Endothelial cell of umbilical vein (primary cell): ENCODE data around the gene SCFD1.

Source experiments
- CTCF ChIP-seq, 2 donors: IDR thresholded peaks; 1 replicate in 1 of 2; 2 replicates in 1 of 2; pipeline ENCODE4 v1.5.1; 2011; ENCODE audit warnings: low read length in 2 of 2, mild to moderate bottlenecking in 2 of 2, moderate library complexity in 2 of 2, control low read depth in 1 of 2, inconsistent platforms in 1 of 2, low read depth in 1 of 2; ENCODE audit not compliant: insufficient read depth in 1 of 2; ENCODE audit errors: extremely low read depth in 1 of 2
- EZH2 ChIP-seq: IDR thresholded peaks from 2 replicates; pipeline ENCODE4 v1.6.1; 2012; ENCODE audit warnings: borderline replicate concordance, low read depth, mild to moderate bottlenecking, moderate library complexity, low read length, inconsistent platforms; ENCODE audit not compliant: severe bottlenecking
- FOS ChIP-seq: IDR thresholded peaks from 2 replicates; pipeline ENCODE4 v1.6.1; 2011; ENCODE audit warnings: mild to moderate bottlenecking, low read length, moderate library complexity, borderline replicate concordance; ENCODE audit not compliant: insufficient read depth
- MYC ChIP-seq: IDR thresholded peaks from one replicate; pipeline ENCODE4 v1.6.1; 2011; ENCODE audit warnings: mild to moderate bottlenecking, low read depth, low read length
- POLR2A ChIP-seq: IDR thresholded peaks from 2 replicates; pipeline ENCODE4 v1.6.1; 2012; ENCODE audit warnings: low read depth, mild to moderate bottlenecking, control low read depth, low read length
- POLR2AphosphoS5 ChIP-seq: IDR thresholded peaks from 2 replicates; pipeline ENCODE4 v1.6.1; 2012; ENCODE audit warnings: low read depth, mild to moderate bottlenecking, control low read depth, low read length, moderate library complexity; ENCODE audit not compliant: insufficient read depth
- TF ChIP-seq, protein P1 (sequence below): IDR thresholded peaks from 2 replicates; pipeline ENCODE4 v1.6.1; 2011; ENCODE audit not compliant: insufficient read depth, insufficient read length

DNA sequence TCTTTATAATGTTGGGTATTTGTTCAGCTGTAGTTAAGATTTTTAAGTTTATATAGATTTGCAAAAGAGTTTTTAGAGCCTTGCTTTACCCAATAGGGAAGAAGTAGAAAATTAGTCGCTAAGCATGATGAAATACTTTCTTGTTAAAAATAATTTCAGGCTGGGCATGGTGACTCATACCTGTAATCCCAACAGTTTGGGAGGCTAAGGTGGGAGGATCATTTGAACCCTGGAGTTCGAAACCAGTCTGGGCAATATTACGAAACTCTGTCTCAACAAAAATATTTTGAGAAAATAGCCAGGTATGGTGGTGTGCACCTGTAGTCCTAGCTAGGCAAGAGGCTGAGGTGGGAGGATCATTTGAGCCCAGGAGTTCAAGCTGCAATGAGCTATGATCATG lies 18.7 kb upstream of the SCFD1 start:
- no peak for TF ChIP-seq POLR2A
- no peak for TF ChIP-seq CTCF (IDR thresholded peaks at IDR 0.05; ENCODE audit: extremely low read depth in 1 of 2, insufficient read depth in 1 of 2, low read depth in 1 of 2, low read length in 2 of 2)
- TF ChIP-seq EZH2, result no peak
- TF ChIP-seq POLR2AphosphoS5, result no peak
- TF ChIP-seq MYC, result no peak
- TF ChIP-seq, protein P1, sequence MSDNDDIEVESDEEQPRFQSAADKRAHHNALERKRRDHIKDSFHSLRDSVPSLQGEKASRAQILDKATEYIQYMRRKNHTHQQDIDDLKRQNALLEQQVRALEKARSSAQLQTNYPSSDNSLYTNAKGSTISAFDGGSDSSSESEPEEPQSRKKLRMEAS, result no peak
- no peak for TF ChIP-seq FOS
